Stomach (tissue), 4 donors: ENCODE data around the gene ACBD4.

Source experiments
- EP300 ChIP-seq: sonication (generic); formaldehyde crosslinking; IDR thresholded peaks from one replicate; pipeline ENCODE4 v1.6.1; 2017; ENCODE audit warnings: antibody characterized with exemption
- POLR2A ChIP-seq, 4 donors: fragments of 450-650 bp; IDR thresholded peaks; one replicate each; pipeline ENCODE4 v1.6.1; 2016; ENCODE audit warnings: antibody characterized with exemption in 4 of 4, control low read depth in 2 of 4, mild to moderate bottlenecking in 1 of 4, moderate library complexity in 1 of 4
- POLR2AphosphoS5 ChIP-seq, 3 donors: sonication (generic); formaldehyde crosslinking; IDR thresholded peaks; one replicate each; pipeline ENCODE4 v1.6.1; 2016; ENCODE audit warnings: antibody characterized with exemption in 3 of 3
- TF ChIP-seq, protein P1 (sequence below), 7 experiments: fragments of 450-650 bp in 4 of 7; fragments of 200-600 bp in 3 of 7; sonication (generic) in 3 of 7; IDR thresholded peaks; one replicate each; pipeline ENCODE4 v1.5.1; 2016 to 2019; ENCODE audit warnings: antibody characterized with exemption in 7 of 7, control low read depth in 2 of 7, mild to moderate bottlenecking in 1 of 7

- TF ChIP-seq POLR2A (IDR thresholded peaks at IDR 0.05) (no peak), EP300 (no peak), POLR2AphosphoS5 (IDR thresholded peaks at IDR 0.05) (peak; percentile 41 to 77 (median 70))
- TF ChIP-seq, protein P1, sequence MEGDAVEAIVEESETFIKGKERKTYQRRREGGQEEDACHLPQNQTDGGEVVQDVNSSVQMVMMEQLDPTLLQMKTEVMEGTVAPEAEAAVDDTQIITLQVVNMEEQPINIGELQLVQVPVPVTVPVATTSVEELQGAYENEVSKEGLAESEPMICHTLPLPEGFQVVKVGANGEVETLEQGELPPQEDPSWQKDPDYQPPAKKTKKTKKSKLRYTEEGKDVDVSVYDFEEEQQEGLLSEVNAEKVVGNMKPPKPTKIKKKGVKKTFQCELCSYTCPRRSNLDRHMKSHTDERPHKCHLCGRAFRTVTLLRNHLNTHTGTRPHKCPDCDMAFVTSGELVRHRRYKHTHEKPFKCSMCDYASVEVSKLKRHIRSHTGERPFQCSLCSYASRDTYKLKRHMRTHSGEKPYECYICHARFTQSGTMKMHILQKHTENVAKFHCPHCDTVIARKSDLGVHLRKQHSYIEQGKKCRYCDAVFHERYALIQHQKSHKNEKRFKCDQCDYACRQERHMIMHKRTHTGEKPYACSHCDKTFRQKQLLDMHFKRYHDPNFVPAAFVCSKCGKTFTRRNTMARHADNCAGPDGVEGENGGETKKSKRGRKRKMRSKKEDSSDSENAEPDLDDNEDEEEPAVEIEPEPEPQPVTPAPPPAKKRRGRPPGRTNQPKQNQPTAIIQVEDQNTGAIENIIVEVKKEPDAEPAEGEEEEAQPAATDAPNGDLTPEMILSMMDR (IDR thresholded peaks at IDR 0.05) = no peak
Measured at GRCh38 chr17:45129426-45129939, 6.0 kb upstream of the ACBD4 start.
